GM19238 (cell line): ENCODE data around the gene FCRLB.
"Not testable (repeated sequence)": the region's sequence is repeated elsewhere in the genome, so short reads cannot be mapped to it uniquely, and the experiment has no call there.

Experiments used
- DNase-seq: peaks from one replicate; pipeline ENCODE4 v3.0.0; 2011; ENCODE audit warnings: low spot score; ENCODE audit not compliant: insufficient read length

FCRLB gene, protein sequence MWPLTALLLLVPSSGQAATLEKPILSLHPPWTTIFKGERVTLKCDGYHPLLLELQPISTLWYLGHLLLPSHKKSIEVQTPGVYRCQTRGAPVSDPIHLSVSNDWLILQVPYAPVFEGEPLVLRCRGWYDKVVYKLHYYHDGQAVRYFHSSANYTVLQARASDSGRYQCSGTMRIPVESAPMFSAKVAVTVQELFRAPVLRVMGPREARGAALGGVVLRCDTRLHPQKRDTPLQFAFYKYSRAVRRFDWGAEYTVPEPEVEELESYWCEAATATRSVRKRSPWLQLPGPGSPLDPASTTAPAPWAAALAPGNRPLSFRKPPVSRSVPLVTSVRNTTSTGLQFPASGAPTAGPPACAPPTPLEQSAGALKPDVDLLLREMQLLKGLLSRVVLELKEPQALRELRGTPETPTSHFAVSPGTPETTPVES

DNA sequence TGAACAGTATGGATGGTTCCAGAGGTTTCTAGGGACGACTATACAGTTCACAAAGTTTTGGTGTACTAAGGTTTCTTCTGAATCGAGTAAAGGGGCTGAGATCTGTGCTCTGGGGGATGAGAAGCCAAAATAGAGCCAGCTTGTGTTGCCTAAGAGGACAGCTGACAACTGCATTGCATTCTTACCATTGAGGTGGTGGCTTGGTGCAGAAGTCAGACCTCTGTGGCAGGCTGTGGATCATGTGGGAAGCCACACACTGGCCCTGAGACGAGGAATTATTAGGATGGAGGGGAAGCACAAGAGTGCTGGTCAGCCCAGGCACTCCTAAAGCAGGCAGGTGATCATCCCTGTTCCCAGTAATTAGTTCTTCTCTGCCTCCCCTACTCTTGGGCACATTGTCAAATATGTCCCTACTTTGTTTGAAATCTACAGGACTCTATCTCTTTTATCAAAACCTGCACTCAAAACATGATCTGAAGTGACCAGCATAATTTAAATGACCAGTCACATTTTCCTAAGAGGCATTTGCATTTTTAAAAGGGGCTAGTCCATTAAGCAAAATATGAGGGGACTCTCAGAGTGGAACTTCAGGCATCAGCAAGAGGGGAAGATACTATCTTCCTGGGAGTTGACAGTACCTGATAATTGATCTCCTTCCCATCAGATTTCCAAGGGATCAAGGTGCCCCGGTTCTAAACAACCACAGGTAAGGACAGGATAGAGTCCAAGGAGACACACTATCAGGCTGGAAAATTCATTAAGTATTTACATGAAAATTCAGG lies at the start of gene FCRLB:
Gene FCRLB (plus strand): TSS at position 589 of the 782 bp plus-strand sequence. CDS start 1,129 bp downstream, outside the sequence.
- no peak for DNase-seq

DNA sequence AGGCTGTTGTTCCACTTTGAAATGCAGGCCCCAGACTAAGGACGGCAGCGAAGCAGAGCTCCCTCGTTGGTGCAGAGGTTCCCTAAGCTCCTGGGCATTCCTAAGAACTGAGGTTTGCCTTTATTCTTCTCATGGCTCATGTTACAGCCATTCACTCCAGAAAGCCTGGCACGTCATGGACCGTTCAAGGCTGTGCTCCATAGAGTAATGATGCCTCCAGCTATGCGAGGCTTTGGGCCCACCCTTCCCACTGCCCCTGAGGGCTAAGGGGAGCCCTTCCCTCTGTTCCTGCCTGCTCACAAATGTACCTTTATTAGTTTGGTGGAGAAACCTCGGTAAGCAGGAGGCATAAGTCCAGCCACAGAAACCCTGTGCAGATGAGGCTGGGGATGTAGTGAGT lies 47.9 kb upstream of the FCRLB start:
- DNase-seq = not testable (repeated sequence)

DNA sequence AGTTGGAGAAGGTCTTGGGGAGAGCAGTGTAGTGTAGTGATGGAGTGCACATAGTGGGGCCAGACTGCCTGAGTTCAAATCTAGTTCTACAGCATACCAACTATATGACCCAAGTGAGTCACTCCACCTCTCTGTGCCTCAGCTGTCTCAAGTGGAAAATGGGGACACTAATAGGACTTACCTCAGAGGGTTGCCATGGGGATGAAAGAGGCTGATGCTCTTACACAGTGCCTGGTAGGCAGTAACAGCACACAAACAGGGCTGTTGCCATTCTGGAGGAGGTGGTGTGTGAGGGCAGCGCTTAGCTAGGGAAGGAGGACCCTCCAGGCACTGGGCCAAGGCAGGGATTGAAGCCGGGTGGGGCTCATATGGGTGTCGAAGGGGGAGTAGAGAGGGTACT lies 46.9 kb upstream of the FCRLB start:
- not testable (repeated sequence) for DNase-seq

DNA sequence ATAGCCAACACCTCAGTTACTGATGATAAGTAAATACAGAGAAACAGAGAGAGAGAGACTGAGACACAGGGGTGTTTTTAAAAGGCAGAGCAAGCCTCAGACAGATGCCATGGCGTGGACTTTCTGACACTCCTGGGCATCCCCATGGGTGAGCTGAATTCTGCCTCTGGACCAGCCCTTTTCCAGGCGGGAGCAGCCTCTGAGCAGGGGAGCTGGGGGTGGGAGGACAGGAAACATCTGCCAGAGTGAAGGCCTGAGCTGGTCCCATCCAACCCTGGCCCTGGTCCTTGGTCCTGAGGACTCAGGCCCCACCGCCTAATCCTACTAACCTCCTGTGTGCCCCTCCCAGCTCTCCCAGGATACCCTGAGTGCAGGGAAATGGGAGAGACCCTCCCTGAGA lies 46.4 kb upstream of the FCRLB start:
- DNase-seq = not testable (repeated sequence)

DNA sequence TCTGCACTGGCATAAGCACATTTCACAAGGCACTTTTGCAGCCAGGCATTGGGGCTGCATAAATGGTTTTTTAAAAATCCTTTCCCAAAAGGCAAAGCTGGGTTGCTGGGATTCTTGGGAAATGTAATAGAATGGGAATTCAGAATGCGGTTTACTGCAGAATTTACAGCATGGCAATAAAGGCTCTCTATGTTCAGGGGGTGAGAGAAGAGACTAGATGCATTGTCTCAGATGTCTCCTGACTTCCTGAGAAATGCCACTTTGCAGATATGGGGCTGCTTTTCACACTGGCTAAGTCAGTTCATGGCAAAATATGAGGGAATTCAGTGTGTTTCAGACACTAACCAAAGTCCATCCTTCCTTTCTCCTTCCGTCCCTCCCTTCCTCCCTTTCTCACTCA lies 44.9 kb upstream of the FCRLB start:
- DNase-seq = no peak

DNA sequence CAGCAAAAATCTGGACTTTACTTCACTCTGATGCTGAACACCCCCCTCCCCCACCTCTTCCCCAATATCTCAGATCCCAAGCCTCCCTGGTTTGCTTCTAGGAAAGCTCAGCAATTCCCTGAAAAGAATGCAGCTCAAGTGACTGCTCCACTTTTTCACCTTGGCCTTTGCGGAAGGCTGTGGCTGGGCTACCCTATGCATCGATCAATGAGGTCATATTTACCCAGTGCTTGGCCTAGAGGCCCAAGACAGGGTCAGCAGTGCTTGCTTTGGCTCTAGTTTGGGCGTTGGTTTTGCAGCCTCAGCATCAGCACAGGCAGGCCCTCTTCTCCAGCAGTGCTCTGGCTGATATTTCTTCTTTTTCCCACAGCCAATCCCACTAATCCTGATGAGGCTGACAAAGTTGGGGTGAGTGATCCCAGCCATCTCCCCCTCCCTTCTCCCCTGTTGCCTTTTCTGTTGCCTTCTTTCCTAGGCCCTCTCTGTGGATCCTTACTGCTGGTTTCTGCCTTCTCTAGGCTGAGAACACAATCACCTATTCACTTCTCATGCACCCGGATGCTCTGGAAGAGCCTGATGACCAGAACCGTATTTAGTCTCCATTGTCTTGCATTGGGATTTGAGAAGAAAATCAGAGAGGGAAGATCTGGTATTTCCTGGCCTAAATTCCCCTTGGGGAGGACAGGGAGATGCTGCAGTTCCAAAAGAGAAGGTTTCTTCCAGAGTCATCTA lies 44.2 kb upstream of the FCRLB start:
- no peak for DNase-seq

DNA sequence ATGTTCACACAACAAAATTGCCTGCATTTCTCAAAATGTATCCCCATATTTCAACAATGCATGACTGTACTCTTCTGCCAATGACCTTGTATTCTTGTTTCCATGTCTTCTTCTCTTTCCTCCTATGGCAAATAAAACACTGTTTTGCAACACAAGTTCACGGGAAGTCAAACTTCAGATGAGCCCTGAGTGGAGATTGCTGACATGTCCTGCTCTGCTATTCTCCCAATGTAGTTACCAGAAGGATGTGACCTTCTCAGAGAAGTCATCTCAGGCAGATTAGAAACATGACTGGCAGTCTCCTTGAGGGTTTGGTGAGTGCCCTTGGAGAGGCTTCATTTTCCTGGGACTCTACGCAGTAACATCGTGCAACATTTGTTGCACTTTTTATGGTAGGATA lies 42.8 kb upstream of the FCRLB start:
- no peak for DNase-seq

DNA sequence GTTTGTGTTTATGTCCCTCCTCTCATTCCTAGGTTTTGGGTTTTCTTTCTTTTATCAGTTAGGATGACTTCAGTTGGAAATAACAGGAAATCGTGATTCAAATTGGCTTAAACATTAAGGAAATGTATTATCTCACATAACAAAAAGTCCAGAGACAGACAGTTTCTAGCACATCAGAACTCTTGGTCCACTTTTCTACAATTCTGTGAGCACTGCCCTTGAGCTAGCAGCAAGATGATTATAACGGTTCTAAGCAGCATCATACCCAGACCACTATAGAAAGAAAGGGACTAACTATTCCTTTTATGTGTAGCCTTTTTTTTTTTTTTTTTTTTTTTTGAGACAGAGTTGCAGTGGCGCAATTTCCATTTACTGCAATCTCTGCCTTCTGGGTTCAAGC lies 39.5 kb upstream of the FCRLB start:
- DNase-seq = no peak

DNA sequence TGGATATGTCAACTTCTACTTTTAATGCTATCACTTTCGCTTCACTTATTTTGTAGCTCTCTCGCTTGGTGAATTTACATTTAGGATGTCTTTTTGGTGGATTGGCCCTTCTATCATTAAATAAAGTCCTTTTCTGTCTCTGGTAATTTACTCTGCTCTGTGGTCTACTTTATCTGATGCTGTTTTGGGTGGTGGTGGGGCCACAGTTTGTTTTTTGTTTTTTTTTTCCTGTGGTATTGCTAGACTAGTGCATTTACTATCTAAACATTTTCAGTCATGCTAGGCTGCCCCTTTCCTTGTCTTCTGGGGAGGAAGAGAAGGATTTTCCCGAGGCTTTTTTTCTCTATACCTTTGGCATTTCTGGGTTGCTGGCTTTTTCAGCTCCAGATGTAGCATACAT lies 32.4 kb upstream of the FCRLB start:
- no peak for DNase-seq

DNA sequence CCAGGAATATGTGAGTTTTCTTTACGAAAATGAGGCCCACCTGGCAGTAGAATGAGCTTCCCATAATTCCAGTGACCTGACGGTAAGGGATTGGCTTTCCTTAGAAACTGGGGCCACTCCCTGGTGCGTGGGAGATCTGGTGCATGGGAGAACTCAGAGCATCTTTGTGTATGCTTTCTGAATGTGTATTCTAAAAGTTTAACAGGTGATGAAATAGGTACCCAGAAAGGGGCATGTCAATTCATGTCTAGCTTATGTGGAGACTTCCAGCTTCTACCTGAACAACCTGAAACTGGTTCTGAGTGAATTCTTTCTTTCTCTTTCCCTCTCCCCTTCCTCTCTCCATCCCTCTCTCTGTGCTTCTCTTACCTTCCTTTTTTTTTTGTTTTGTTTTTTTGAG lies 29.5 kb upstream of the FCRLB start:
- DNase-seq = no peak

DNA sequence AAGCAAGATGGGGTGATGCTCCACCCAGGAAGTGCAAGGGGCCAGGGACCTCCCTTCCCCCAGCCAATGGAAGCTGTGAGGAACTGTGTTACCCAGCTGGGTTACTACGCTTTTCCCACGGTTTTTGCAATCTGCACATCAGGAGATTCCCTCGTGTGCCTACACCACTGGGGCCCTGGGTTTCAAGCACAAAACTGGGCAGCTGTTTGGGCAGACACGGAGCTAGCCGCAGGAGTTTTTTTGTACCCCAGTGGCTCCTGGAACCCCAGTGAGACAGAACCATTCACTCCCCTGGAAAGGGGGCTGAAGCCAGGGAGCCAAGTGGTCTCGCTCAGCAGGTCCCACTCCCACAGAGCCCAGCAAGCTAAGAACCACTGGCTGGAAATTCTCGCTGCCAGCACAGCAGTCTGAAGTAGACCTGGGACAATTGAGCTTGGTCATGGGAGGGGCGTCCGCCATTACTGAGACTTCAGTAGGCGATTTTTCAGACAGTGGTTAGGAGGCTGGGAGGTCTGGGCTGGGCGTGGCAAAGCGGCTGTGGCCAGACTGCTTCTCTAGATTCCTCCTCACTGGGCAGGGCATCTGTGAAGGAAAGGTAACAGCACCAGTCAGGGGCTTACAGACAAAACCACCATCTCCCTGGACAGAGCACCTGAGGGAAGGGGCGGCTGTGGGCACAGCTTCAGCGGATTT lies 28.2 kb upstream of the FCRLB start:
- not testable (repeated sequence) for DNase-seq

DNA sequence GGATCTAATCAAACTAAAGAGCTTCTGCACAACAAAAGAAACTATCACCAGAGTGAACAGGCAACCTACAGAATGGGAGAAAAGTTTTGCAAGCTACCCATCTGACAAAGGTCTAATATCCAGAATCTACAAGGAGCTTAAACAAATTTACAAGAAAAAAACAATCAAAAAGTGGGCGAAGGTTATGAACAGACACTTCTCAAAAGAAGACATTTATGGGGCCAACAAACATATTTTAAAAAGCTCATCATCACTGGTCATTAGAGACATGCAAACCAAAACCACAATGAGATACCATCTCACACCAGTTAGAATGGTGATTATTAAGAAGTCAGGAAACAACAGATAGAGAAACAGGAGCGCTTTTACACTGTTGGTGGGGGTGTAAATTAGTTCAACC lies 23.0 kb upstream of the FCRLB start:
- DNase-seq = not testable (repeated sequence)

DNA sequence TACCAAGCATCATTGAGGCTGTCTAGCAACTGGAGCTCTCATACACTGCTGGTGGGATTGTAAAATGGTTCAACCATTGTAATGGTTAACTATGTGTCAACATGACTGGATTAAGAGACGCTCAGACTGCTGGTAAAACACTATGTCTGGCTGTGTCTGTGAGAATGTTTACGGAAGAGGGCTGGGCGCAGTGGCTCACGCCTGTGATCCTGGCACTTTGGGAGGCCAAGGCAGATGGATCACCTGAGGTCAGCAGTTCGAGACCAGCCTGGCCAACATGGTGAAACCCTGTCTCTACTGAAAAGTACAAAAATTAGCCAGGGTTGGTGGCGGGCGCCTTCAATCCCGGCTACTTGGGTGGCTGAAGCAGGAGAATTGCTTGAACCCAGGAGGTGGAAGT lies 19.1 kb upstream of the FCRLB start:
- DNase-seq = no peak

DNA sequence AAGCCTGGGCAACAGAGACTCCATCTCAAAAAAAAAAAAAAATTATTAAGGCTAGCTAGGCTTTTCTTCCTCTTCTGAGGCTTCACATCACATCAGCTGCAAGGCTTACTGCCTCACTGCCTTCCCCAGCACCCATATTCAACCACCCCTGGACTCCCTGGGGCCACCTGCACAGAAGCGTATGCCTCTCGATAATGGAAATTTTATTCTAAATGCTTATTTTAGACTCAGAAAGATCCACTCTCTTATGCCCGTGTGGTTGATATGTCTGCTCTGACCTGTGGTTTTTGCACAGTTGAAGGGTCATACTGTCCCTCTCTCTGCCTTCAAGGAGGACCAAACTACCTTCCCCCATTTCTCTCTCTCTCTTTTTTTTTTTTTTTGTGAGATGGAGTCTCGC lies 15.8 kb upstream of the FCRLB start:
- no peak for DNase-seq

DNA sequence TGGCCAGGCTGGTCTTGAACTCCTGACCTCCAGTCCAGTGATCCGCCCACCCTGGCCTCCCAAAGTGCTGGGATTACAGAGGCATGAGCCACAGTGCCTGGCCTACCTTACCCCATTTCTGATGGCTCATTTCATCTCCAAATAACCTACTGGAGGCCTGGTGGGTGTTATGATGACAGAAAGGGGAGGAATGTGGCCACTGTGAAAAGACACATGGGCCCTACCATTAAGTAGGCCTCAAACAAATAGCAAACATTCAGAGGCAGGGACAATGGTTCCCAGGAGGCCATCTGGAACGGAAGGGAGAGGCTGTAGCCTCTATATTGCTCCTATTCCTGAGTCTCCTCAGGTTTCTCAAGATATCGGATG lies 15.2 kb upstream of the FCRLB start:
- no peak for DNase-seq

DNA sequence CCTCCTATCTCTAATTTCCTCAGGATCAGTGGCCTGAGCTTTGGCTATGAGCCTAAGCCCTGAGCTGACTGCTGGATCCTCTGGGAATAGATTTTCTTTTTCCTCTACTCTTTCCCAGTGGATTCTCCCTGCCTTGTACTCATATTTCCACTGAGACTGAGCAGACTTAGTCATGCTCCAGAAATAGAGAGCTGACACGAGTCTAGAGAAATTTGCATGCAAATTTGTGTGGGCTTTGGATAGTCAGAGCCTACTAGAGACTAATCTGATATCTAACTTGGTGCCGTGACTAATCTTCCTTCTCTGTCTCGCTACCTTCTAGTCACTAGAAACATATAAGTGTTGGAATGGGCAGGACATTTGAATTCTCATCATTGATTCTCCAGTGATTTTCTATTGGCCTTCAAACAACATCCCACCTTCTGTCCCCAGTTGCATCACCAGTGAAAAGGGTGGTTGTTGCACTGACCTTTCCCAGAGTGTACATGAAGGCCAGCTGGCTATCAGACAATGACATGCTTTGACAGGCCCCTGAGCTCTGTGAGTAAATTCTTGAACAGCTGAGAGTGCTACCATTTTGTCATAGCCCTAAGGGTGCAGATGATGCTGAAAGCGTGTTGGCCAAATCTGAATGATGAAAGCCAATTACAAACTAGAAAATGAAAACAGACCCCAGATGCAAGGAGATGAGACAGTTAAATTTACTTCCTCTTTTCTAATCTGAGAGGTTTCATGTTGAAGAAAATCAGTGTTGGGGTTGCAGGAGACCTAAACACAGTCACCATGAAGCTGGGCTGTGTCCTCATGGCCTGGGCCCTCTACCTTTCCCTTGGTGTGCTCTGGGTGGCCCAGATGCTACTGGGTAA lies 14.6 kb upstream of the FCRLB start, which contains the start of gene FCRLA:
Gene FCRLA (plus strand): TSS at position 748 of the 866 bp plus-strand sequence. CDS start 36 bp downstream, at position 784.
- DNase-seq = no peak

DNA sequence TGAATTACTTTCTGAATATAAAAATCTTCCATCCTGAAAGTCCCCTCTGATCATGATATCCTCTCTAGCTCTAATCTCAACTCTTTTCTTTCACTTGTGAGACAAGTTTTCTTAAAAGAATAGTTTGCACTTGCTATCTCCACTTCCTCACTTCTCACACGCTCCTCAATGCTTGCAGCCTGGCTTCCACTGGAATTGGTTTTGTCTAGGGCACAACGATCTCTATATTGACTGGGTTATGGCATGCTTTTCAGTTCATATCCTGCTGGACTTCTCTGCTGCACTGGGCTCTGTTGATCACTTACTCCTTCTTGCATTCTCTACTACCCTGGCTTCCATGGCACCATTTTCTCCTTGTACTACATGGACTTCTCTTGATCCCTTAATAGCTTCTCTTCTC lies 13.8 kb upstream of the FCRLB start:
- DNase-seq = no peak

DNA sequence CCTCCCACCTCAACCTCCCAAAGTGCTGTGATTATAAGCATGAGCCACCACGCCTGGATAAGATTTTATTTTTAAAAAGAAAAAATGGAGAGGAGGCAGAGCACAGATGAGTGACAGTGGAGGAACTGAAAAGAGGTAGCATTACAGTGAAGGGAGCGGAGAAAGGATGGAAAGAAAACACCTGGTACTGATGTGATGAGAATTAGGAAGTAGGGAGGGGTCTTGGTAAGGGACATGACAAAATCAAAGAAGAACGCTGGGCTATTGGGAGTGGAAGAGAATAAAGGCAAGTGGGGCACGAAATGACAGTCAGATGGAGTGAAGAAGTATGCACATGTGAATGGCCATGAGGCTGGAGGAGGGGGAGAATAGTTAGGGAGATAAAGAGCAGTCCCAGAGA lies 12.0 kb upstream of the FCRLB start:
- no peak for DNase-seq

DNA sequence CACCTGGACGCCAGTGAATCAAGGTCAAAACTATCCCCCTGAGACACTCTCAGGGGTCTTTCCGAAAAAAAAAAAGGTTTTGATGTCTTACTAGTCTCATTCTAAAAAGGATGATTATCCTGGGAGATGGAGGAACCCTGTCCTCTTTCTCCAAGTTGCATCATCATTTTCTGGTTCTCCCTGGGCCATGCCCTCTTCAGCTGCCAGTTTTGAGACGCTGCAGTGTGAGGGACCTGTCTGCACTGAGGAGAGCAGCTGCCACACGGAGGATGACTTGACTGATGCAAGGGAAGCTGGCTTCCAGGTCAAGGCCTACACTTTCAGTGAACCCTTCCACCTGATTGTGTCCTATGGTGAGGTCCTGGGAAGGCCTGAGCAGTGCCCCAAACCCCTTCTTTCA lies 10.8 kb upstream of the FCRLB start:
- DNase-seq = no peak

DNA sequence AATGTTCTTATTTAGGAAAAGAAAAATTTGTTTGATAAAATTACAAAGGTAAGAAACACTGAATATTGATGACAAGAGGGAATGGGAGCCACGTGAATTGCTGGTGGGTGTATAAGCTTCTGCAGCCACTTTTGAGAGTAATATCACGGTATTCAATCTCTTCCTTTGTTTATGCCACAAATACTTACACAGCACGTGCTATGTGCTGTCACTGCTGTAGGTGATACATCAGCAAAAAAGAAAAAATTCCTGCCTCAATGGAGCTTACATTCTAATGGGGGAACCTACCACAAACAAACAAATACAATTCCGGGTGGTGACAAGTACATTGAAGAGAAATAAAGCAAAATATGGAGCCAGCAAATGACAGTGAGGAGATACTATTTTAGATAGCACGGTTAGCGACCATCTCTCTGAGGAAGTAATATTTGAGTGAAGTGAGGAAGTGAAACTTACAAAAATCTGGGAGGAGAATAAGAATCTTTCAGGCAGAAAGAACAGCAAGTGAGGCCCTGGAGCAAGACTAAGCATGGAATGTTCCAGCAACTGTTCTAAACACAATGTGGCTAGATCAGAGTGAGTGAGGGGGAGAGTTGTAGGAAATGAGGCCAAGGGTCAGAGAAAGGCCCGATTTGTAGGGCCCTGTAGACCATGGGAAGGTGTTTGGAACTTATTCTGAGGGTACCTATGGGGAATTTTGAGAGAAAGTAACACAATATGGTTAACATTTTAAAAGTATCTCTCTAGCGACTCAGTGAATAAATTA lies 2.6 kb upstream of the FCRLB start:
- DNase-seq = no peak
